Effector memory CD4-positive, alpha-beta T cell (primary cell): Measurements from ENCODE around the gene LLCFC1.

ENCODE experiments used
- DNase-seq, 3 donors: peaks; one replicate each; pipeline ENCODE4 v3.0.0-alpha.2; 2020
- H3K27ac ChIP-seq: 2 replicates; pipeline ENCODE4 v1.7.0; 2013; ENCODE audit warnings: mild to moderate bottlenecking, low read length, moderate library complexity; ENCODE audit not compliant: insufficient read depth, poor library complexity, severe bottlenecking
- H3K27me3 ChIP-seq: replicated peaks from 2 replicates; pipeline ENCODE4 v1.7.0; 2013; ENCODE audit warnings: mild to moderate bottlenecking, low read length; ENCODE audit not compliant: insufficient read depth, control insufficient read depth, poor library complexity, severe bottlenecking
- H3K36me3 ChIP-seq: 2 replicates; pipeline ENCODE4 v1.7.0; 2013; ENCODE audit warnings: mild to moderate bottlenecking, low read length, moderate library complexity; ENCODE audit not compliant: control insufficient read depth, insufficient read depth
- H3K4me1 ChIP-seq: 2 replicates; pipeline ENCODE4 v1.7.0; 2013; ENCODE audit warnings: low read length, mild to moderate bottlenecking; ENCODE audit not compliant: control insufficient read depth, insufficient read depth, poor library complexity, severe bottlenecking
- H3K4me3 ChIP-seq: 2 replicates; pipeline ENCODE4 v1.7.0; 2013; ENCODE audit warnings: low read length, low read depth, mild to moderate bottlenecking; ENCODE audit not compliant: insufficient read depth, poor library complexity, severe bottlenecking
- H3K9me3 ChIP-seq: 2 replicates; pipeline ENCODE4 v1.7.0; 2013; ENCODE audit warnings: mild to moderate bottlenecking, low read length, moderate library complexity; ENCODE audit not compliant: control insufficient read depth

The LLCFC1 gene

GRCh38 chr7:142940966-142941535 is 1.8 kb downstream of the LLCFC1 start:
- Histone ChIP-seq H3K4me1 (no peaks in the 10 kb centered on the region), H3K27ac (no peak overlapping the region), H3K36me3 (no peaks in the 10 kb centered on the region), H3K4me3 (no peak overlapping the region), H3K9me3 (no peaks in the 10 kb centered on the region), H3K27me3 (no peaks in the 10 kb centered on the region)
- DNase-seq = no peak

DNA sequence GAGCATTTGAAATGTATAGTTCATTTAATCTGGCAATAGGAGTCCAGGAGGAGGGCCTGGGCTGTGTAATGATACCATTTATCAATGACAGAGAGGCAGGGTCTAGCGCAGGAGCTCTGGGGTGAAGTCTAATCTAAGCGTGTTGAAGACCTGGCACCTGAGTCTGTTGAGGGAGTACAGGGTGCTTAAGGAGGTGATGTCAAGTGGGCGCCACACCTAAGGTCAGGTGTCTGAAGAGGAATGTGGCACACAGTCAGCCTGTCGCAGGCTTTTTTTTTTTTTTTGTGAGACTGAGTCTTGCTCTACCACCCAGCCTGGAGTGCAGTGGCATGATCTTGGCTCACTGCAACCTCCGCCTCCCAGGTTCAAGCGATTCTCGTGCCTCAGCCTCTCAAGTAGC is 2.3 kb downstream of the LLCFC1 start:
- no peak for DNase-seq
- Histone ChIP-seq H3K4me1 (no peaks in the 10 kb centered on the region), H3K36me3 (no peaks in the 10 kb centered on the region), H3K27me3 (no peaks in the 10 kb centered on the region), H3K27ac (no peak overlapping the region), H3K4me3 (no peak overlapping the region), H3K9me3 (no peaks in the 10 kb centered on the region)

GRCh38 chr7:142942746-142943145 is 3.5 kb downstream of the LLCFC1 start:
- Histone ChIP-seq H3K4me3 (no peak overlapping the region), H3K27me3 (no peaks in the 10 kb centered on the region)
- no peak for DNase-seq

DNA sequence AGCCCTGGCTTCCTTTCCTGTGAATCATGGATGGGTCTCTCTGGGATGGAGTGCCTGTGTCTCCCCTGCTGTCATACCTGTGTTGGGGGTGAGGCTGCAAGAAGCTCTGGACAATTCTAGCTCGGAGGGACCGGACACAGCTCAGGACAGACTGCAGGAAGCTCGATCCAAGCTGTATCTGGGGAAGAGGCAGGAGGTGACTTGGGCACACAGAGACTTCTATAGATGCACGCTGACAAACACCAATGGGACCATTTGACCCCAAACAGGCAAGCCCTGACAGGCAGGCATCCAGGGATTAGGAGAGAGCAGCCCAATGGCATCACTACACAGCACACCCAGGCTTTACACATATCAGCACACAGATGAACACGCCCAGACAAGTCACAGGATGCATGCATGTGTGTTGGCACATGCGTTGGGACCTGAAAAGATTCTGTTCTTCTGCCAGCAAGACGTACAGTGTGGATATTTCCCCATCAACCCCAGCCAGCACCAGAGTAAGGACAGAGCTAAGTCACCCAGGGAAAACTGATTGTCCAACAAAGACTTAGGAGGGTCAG is 4.5 kb downstream of the LLCFC1 start:
- Histone ChIP-seq H3K27me3 (no peaks in the 10 kb centered on the region), H3K36me3 (no peaks in the 10 kb centered on the region), H3K9me3 (no peaks in the 10 kb centered on the region), H3K4me3 (no peak overlapping the region), H3K4me1 (no peaks in the 10 kb centered on the region), H3K27ac (no peak overlapping the region)
- DNase-seq = no peak

More at GRCh38 chr7:142942746-142943145, 3.5 kb downstream of the LLCFC1 start:
- Histone ChIP-seq H3K27ac (no peak overlapping the region), H3K9me3 (no peaks in the 10 kb centered on the region), H3K36me3 (no peaks in the 10 kb centered on the region), H3K4me1 (no peaks in the 10 kb centered on the region)

DNA sequence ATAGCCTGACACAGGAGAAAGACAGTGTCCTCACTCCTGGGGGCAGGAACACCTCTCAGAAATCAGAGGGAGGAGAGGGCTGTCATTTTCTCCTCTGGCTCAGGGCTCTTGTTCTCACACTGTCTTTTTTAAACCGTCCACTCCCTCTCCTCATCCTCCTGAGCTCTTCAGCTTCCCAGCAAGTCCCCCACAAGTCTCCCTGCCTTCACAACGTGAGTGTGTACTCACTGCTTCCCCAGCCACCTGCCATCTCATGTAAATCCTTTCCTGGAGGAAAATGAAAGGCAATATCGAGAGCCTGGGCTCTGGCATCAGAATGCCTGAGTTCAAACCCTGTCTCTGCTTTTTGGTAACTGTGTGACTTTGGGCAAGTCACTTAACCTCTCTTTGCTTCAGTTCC is 5.7 kb downstream of the LLCFC1 start:
- H3K27ac ChIP-seq = no peak overlapping the region
- no peaks in the 10 kb centered on the region for H3K36me3 ChIP-seq
- DNase-seq = no peak
- no peaks in the 10 kb centered on the region for H3K27me3 ChIP-seq
- H3K9me3 ChIP-seq = no peaks in the 10 kb centered on the region
- no peaks in the 10 kb centered on the region for H3K4me1 ChIP-seq
- no peak overlapping the region for H3K4me3 ChIP-seq

DNA sequence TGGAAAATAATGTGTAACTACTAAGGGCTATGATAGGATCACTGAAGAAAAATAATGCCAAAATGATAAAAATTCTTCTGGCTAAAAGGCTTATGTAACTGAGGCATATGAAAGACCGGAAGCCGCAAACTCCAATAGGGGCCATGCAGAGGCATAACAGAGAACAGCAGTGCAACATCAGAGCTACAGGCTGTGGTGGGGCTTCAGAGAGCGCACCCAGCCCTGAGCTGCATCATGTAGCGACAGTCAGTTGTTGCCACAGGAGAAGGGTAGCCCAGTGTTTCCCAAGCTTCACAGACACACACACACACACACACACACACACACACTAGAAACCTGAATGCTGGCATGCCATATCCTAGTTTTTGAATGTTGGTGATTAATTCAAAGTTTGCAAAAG is 9.3 kb downstream of the LLCFC1 start:
- no peak for DNase-seq
- Histone ChIP-seq H3K27me3 (peaks cover 3% of the 10 kb centered on the region), H3K27ac (no peak overlapping the region), H3K36me3 (no peaks in the 10 kb centered on the region), H3K4me3 (no peak overlapping the region), H3K4me1 (no peaks in the 10 kb centered on the region), H3K9me3 (no peaks in the 10 kb centered on the region)

DNA sequence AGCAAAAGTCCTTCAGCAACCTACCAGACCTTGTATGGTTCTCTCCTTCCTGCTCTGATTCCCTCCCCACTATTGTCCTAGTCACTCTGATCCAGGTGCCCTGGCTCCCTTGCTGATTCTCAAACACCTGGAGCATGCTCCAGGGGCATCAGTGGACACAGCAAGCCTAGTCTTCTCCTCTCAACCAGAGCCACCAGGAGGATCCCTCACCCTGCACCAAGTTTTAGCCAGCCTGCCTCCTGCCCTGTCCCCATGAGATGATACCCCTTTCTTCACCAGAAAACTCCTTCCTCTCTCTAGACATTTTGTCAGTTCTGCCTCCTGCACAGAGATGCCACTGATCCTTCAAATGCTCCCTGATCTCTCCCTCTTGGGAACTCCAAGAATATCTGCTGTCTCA is 11.0 kb downstream of the LLCFC1 start:
- no peak for DNase-seq
- Histone ChIP-seq H3K27ac (no peak overlapping the region), H3K27me3 (peaks cover 3% of the 10 kb centered on the region), H3K36me3 (no peaks in the 10 kb centered on the region), H3K9me3 (no peaks in the 10 kb centered on the region), H3K4me3 (no peak overlapping the region), H3K4me1 (no peaks in the 10 kb centered on the region)

DNA sequence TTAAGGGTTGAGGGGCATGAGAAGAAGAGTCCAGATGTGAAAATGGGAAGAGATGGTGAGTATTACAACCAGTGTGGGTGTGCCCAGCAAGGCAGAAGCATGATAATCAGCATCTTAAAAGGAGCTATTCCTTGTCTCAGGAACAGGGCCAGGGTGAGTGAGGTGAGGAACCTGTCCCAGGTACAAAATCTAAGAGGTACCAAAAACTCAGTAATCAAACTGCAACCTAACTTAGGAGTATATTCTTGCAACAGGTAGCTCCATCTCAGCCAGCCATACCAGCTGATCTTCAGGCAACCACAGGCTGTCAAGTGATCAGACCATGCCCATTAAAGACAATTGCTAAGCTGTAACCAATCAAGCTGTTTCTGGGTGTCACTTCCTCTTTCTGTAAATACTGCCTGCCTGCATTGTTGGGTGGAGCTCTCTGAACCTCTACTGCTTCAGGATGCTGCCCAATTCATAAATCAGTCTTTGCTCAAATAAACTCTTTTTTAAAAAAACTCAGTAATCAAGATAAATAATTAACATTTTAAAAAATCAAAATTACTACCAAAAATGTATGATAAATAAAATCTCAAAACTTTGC is 15.5 kb downstream of the LLCFC1 start:
- H3K4me3 ChIP-seq = no peak overlapping the region
- no peaks in the 10 kb centered on the region for H3K36me3 ChIP-seq
- H3K4me1 ChIP-seq = no peaks in the 10 kb centered on the region
- H3K27me3 ChIP-seq = peaks cover 3% of the 10 kb centered on the region
- H3K27ac ChIP-seq = no peak overlapping the region
- no peaks in the 10 kb centered on the region for H3K9me3 ChIP-seq
- no peak for DNase-seq

DNA sequence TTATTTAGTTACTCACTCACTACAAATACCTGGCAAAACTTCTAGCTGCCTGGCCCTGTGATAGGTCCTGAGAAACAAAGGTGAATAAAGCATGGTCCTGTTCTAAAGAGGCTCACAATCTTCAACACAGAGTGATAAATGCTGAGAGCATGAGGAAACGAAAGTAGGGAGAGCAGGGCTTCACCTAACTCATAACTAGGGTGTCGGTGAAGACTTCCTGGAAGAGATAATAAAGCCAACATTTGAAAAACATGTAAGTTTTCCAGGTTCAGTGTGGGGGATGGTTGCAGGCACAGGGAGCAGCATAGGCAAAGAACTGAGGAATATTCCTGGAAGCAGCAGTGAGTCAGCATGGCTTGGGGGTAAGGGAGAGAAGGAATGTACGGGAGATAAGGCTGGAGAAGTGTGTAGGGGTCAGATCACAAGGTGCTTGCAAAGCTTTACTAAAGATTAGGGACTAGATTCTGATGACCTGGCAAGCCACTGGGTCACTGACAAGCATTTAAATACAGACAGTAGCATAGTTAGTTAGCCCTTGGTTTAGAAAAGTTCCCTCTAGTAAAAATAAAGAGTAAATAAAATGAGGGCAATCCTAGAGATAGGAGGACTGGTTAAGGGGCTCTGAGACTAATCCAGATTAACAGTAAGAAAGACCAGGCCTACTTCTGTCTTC is 17.8 kb downstream of the LLCFC1 start:
- no peaks in the 10 kb centered on the region for H3K27me3 ChIP-seq
- no peaks in the 10 kb centered on the region for H3K4me1 ChIP-seq
- H3K4me3 ChIP-seq = no peak overlapping the region
- no peak overlapping the region for H3K27ac ChIP-seq
- no peaks in the 10 kb centered on the region for H3K36me3 ChIP-seq
- H3K9me3 ChIP-seq = no peaks in the 10 kb centered on the region
- no peak for DNase-seq

- no peaks in the 10 kb centered on the region for H3K4me1 ChIP-seq
- no peaks in the 10 kb centered on the region for H3K27me3 ChIP-seq
- H3K4me3 ChIP-seq = no peak overlapping the region
- DNase-seq = no peak
- H3K9me3 ChIP-seq = no peaks in the 10 kb centered on the region
- H3K27ac ChIP-seq = no peak overlapping the region
- no peaks in the 10 kb centered on the region for H3K36me3 ChIP-seq
Measured at GRCh38 chr7:142957723-142958122, 18.4 kb downstream of the LLCFC1 start.
